ENCODE measurements around the gene PLIN5.

Gene PLIN5

DNA sequence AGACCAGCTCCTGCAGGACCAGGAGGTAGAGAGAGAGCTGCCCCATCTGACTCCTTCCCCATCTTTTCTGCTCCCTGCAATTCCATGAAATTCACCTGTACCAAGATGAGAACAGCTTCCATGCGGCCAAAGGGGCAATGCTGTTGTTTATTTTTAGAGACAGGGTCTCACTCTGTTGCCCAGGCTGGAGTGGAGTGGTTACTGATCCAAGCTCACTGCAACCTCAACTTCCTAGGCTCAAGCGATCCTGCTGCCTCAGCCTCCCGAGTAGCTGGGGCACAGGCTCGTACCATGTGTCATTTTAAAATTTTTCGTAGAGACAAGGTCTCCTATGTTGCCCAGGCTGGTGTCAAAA is 13.2 kb downstream of the PLIN5 start:
- no peak for DNase-seq (ENCODE audit: low read depth)

DNA sequence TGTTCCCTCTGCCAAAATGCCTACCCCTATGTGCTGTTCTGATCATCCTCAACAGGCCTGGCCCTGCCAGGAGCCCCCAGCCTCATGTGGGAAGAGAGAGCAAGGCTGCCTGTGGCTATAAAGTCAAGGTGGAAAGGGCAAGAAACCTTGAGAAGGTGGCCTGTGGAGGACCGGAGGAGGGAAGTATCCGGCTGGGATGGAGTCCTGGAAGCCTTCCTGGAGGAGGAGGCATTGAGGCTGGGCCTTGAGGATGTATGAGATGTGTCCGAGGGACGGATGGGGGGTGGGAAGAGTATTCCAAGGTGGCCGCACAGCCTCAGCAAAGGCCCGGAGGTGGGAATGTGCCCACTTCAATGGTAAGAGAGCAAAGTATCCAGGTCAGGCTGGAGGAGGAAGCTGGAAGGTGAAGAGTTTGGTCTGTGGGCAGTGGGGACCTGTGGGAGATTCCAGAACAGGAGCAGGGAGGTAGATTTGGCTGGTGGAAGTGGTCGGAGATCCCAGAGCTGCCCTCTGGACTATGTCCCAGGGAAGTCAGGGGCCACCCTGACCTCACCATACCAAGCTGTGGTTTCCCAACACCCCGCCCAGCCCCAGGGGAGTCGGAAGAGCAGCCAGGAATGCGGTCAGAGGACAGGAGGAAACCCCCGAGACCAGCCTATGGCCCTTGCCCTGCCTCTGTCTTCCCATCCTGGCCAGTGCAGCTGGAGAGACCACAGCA is 13.7 kb downstream of the PLIN5 start:
- DNase-seq (ENCODE audit: low read depth): no peak

- DNase-seq (ENCODE audit: low read depth): no peak
Observed at GRCh38 chr19:4519521-4520277, 15.3 kb downstream of the PLIN5 start.

DNA sequence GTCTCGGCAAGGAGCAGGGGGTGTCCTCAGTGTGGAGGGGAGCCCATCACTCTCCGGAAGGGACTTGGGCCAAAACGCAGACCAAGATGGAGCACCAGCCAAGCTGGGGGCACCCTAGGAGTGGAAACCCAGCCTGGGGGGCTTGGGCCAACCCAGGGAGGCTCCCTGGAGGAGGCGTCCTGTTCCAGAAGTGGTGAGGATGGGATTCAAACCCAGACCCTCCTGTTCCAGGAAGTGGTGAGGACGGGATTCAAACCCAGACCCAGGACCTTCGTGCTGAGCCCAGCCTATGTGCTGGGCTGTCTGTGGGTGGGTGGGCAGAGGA is 15.9 kb downstream of the PLIN5 start:
- DNase-seq (ENCODE audit: low read depth): no peak

DNA sequence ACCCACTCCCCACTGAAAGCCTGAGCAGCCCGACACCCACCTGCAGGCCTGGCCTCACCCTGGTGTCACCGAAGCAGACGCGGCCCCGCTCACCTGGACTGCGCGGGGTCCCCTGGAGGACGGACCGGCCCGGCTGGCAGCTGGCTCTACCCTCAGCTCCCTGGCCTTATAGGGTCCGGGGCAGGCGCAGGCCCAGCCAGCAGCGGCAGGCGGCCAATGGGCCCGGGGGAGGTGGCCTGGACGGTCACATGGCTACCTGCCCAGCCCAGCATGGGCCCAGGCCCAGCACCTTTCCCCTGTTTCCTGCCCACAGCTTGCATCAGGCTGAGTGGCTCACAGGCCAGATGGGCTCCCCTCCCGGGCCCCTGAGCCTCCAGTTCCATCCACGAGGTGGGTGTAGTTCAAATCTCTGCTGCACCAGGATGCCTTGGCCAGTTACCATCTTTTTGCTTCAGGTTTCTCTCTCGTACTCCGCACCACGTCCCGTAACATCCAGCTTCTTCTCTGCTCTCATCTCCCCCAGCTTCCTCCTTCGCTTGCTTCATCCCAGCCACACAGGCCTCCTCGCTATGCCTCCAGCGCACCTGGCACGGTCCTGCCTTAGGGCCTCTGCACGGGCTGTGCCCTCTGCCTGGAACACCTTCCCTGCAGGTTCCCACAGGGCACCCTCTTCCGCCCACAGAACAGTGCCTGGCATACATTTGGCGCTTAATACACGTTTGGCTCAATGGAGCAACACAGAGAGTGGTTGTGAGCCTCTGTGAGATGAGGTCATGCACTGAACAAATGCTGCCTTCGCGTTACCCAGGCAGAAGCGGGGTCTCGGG is 16.5 kb downstream of the PLIN5 start, which contains the start of gene PLIN4:
PLIN4 (minus strand) TSS at position 142 of the 827 bp plus-strand sequence. CDS start 214 bp downstream, outside the sequence.
- DNase-seq (ENCODE audit: low read depth): no peak

- DNase-seq (ENCODE audit: low read depth): no peak
Observed at GRCh38 chr19:4517451-4518057, 17.5 kb downstream of the PLIN5 start.

- no peak for DNase-seq (ENCODE audit: low read depth)
Observed at GRCh38 chr19:4516939-4517300, 18.1 kb downstream of the PLIN5 start.

DNA sequence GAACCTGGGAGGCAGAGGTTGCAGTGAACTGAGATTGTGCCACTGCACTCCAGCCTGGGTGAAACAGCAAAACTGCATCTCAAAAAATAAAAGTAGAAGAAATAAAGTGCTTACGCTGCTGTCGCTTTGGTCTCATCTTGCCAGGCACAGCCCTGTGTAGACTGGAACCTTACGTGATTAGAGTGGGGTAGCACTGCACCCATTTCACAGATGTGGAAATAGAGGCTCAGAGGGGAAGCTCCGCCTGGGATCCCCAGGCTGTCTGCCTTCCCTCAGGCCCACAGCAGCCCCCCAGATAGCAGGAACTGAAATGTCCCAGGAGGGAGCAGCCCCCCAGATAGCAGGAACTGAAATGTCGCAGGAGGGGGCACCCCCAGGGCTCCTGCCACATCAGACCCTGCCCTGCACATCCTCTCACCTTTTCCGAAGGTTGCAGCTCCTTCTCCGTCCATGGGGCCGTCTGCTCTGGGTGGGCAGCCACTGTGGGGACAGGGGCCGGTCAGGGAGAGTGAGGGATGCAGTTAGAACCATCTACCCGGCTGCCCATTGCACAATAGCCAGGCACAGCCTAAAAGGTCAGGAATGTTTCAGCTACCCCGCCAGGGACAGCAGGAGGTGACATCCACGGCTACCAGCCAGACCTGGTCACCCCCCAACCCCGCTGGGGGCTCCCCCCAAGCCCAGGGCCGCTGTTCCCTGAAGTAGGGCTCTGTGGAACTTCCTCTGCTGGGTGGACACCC is 18.7 kb downstream of the PLIN5 start:
- no peak for DNase-seq (ENCODE audit: low read depth)

GRCh38 chr19:4515732-4516131 is 19.3 kb downstream of the PLIN5 start:
- no peak for DNase-seq (ENCODE audit: low read depth)

- no peak for DNase-seq (ENCODE audit: low read depth)
Observed at GRCh38 chr19:4513248-4513647, 21.8 kb downstream of the PLIN5 start.

GRCh38 chr19:4512070-4512469 is 23.0 kb downstream of the PLIN5 start:
- no peak for DNase-seq (ENCODE audit: low read depth)

DNA sequence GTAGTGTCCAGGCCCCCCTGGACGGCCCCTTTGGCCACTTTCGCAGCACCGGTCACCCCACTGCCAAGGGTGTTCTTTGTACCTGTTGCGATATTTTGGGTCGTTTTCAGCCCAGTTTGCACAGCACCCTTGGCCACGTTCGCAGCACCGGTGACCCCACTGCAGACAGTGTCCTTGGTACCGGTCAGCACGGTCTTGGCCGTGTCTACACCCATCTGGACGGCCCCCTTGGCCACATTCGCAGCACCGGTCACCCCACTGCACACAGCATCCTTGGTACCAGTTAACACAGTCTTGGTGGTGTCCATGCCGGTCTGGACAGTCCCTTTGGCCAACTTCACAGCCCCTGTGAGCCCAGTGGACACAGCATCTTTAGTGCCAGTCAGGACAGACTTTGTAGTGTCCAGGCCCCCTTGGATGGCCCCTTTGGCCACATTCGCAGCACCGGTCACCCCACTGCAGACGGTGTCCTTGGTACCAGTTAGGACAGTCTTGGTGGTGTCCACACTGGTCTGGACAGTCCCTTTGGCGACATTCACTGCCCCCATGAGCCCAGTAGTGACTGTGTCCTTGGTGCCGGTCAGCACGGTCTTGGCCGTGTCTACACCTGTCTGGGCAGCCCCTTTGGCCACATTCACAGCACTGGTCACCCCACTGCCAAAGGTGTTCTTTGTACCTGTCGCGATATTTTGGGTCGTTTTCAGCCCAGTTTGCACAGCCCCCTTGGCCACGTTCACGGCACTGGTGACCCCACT is 23.5 kb downstream of the PLIN5 start:
- no peak for DNase-seq (ENCODE audit: low read depth)

GRCh38 chr19:4510435-4511255 is 24.4 kb downstream of the PLIN5 start:
- no peak for DNase-seq (ENCODE audit: low read depth)

DNA sequence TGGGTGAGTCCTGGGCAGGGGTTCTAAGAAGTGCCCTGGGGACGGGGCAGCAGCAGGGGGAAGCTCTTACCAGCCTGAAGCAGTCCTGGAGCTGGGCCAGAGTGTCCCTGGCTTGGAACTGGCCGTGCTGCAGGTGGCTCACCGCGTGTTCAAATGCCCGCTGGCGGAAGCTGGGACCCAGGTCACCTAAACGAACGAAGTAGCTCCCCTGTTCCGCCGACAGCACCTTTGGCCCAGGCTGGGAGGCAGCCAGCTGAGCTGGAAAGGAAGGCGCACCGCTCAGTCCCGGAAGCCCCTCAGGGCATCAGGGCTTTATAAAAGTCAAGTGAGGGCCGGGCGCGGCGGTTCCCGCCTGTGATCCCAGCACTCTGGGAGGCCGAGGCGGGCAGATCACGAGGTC is 26.3 kb downstream of the PLIN5 start:
- DNase-seq (ENCODE audit: low read depth): no peak

- no peak for DNase-seq (ENCODE audit: low read depth)
Observed at GRCh38 chr19:4507804-4508203, 27.2 kb downstream of the PLIN5 start.

GRCh38 chr19:4507150-4507452 is 27.9 kb downstream of the PLIN5 start:
- no peak for DNase-seq (ENCODE audit: low read depth)

DNA sequence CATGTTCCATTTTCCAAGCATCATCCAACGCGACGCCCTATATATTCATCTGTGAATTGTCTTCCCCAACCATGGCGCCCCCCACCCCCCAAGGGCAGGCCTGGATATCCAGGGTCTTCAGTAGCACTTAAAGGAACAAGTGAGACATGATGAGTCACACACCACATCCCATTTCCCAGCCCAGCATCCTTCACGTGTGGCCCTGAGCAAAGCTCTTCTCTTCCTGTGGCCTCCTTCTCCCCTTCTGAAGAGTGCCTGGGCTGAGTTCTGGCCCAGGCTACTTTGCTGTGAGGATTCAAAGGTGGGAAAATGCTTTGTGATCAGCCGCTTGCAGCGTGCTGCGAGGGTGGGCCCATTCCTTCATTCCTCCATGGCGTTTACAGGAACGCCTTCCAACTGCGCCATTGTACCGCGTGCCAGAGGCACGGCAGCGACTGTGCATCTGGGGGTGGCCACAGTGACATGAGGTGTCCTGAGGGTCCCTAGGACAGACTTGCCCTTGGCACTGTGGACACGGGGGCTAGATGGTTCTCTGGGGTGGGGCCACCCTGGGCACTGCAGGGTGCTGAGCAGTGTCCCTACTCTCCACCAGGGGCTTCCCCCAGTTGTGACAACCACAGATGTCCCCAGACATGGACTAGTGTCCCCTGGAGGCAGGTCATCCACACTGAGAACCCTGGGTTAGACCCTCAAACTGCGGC is 28.4 kb downstream of the PLIN5 start:
- no peak for DNase-seq (ENCODE audit: low read depth)

- DNase-seq (ENCODE audit: low read depth): no peak
Observed at GRCh38 chr19:4505570-4506448, 29.2 kb downstream of the PLIN5 start.

Data from activated T-cell treated with anti-CD3 and anti-CD28 coated beads for 24 hours (primary cell).